Fibroblast of the aortic adventitia (primary cell): ENCODE results near the gene RAX2. TPM values are rescaled to one million over a fixed set of nuclear protein-coding genes. Genes with fewer than 3 reads are reported as not detected.

Experiments
- DNase-seq: peaks from one replicate; pipeline ENCODE4 v3.0.0-alpha.2; 2010; ENCODE audit warnings: low read depth
- H3K4me3 ChIP-seq: 2 replicates; pipeline ENCODE4 v1.5.1; 2011; ENCODE audit warnings: low read depth, mild to moderate bottlenecking, control low read depth, low read length, moderate library complexity
- total RNA-seq: library from RNA; depleted of rRNA; stranded (reverse); fragments of >200 nt; gene quantifications from 2 replicates; pipeline ENCODE4 v1.2.3, GENCODE V29; 2012; ENCODE audit warnings: low replicate concordance
- TF ChIP-seq, protein P1 (sequence below): IDR thresholded peaks from 2 replicates; pipeline ENCODE4 v1.5.1; 2011; ENCODE audit warnings: mild to moderate bottlenecking, low read length, control low read depth, inconsistent platforms; ENCODE audit not compliant: insufficient read depth

RAX2 gene
- total RNA-seq, 1 donor = not detected

GRCh38 chr19:3784607-3785450, 12.8 kb upstream of the RAX2 start:
- no peak overlapping the region for H3K4me3 ChIP-seq
- DNase-seq = no peak
- TF ChIP-seq, protein P1, sequence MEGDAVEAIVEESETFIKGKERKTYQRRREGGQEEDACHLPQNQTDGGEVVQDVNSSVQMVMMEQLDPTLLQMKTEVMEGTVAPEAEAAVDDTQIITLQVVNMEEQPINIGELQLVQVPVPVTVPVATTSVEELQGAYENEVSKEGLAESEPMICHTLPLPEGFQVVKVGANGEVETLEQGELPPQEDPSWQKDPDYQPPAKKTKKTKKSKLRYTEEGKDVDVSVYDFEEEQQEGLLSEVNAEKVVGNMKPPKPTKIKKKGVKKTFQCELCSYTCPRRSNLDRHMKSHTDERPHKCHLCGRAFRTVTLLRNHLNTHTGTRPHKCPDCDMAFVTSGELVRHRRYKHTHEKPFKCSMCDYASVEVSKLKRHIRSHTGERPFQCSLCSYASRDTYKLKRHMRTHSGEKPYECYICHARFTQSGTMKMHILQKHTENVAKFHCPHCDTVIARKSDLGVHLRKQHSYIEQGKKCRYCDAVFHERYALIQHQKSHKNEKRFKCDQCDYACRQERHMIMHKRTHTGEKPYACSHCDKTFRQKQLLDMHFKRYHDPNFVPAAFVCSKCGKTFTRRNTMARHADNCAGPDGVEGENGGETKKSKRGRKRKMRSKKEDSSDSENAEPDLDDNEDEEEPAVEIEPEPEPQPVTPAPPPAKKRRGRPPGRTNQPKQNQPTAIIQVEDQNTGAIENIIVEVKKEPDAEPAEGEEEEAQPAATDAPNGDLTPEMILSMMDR = no peak

DNA sequence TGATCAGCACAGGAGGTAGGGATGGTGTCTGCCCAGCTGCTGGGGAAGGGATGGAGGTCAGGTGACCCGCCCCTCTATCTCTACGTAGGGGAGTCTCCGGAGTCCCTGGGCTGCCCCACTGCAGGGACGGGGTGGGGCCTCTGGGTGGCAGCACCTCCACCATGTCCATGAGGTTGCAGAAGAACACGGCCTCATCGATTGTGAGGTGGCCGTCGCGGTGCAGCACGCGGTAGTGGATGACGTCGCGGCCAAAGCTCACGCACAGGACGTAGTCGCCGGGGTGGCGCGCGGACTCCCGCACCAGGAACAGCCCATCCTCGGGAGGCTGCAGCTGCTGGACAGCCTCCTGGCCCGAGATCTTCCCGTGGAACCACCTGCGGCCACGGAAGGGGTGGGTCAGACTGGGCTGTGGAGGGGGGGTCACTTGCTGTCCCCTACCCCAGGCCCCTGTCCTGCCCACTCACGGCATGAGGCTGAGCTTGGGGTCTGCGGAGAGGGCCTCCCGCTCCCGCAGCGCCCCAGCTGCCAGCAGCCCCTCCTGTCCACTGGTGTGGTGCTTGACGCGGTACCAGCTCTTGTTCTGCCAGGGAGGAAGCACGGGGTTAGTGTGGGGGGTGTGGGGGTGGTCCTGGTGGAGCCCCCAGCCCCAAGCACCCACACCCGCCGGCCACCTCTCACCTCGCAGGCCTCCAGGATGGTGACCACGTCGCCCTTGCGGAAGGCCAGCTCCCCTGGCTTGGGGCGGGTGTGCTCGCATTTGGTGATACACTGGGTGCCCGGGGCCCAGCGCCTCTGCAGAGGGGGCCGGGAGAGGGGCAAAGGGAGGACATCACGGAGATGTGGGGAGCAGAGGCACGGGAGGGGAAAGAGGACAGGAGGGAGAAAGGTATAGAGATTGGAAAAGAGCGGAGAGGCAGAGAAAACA, 11.9 kb upstream of the RAX2 start:
- TF ChIP-seq, protein P1 = no peak
- H3K4me3 ChIP-seq = no peak overlapping the region
- DNase-seq = no peak

GRCh38 chr19:3782903-3783302, 10.9 kb upstream of the RAX2 start:
- no peak overlapping the region for H3K4me3 ChIP-seq
- TF ChIP-seq, protein P1 = no peak
- DNase-seq = no peak

GRCh38 chr19:3782330-3782729, 10.3 kb upstream of the RAX2 start:
- no peak overlapping the region for H3K4me3 ChIP-seq
- TF ChIP-seq, protein P1 = no peak
- no peak for DNase-seq

- H3K4me3 ChIP-seq = no peak overlapping the region
- no peak for DNase-seq
- TF ChIP-seq, protein P1 = no peak
These were observed 9.6 kb upstream of the RAX2 start for GRCh38 chr19:3781603-3782002.

GRCh38 chr19:3780786-3781304, 8.8 kb upstream of the RAX2 start:
- no peak for DNase-seq
- no peak overlapping the region for H3K4me3 ChIP-seq
- TF ChIP-seq, protein P1 = no peak
